Skeletal muscle cell (primary cell): Measurements from ENCODE around the gene DUOX1.

ENCODE experiments used
- DNase-seq: peaks from one replicate; pipeline ENCODE4 v3.0.0-alpha.2; 2010; ENCODE audit warnings: low read depth
- H3K4me3 ChIP-seq: 2 replicates; pipeline ENCODE4 v1.5.1; 2011; ENCODE audit warnings: low read depth, mild to moderate bottlenecking, control low read depth, low read length, moderate library complexity

Gene DUOX1

DNA sequence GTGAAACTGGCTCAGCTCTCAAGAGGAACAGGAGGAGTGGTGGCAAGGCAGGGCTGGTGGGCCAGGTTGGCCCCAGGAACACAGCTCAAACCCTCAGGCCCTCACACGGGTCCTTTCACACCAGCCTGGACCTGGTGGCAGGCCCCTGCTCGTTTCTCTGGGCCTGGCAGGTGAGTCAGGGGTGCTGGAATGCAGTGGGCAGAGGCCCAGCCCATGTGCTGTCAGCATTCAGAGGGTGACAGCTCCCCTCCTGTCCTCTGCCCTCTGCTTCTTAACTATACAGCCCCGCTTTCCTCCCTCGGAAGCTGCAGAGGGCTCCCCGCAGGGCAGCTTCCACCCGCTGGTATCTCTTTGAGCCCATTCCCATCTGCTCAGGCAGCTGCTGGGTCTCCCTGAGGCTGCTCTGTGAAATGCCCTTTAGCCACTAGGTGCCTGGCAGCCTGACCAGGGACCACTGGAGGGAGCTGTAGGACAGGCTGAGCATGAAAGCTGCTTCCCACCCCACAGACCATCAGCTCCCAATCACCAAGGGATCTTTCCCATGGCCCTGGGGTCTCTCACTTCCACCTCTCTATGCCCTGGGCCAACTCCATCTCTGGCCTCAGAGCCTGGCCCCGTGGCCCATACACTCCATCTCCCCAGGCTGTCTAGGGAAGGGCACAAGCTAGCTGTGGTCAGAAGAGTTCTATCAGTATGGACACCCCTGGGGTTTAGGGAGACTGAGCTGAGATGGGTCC lies 33.1 kb downstream of the DUOX1 start:
- H3K4me3 ChIP-seq, result no peak overlapping the region
- DNase-seq, result peak; percentile 54

DNA sequence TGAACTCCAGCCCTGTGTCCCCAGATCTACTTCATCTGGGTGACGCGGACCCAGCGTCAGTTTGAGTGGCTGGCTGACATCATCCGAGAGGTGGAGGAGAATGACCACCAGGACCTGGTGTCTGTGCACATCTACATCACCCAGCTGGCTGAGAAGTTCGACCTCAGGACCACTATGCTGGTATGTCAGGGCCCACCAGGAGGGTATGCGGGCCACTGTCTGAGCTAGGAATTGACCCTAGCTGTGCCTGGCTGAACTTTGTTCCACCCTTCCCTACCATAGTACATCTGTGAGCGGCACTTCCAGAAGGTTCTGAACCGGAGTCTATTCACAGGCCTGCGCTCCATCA lies 33.7 kb downstream of the DUOX1 start:
- no peak for DNase-seq
- H3K4me3 ChIP-seq, result no peak overlapping the region

DNA sequence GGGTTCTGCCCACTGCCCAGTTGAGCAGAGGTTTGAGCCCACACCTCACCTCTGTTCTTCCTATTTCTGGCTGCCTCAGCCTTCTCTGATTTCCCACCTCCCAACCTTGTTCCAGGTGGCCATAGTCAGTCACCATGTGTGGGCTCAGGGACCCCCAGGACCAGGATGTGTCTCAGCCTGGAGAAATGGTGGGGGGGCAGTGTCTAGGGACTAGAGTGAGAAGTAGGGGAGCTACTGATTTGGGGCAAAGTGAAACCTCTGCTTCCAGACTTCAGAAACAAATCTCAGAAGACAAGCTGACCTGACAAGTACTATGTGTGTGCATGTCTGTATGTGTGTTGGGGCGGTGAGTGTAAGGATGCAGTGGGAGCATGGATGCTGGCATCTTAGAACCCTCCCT lies 35.1 kb downstream of the DUOX1 start:
- DNase-seq, result no peak

DNA sequence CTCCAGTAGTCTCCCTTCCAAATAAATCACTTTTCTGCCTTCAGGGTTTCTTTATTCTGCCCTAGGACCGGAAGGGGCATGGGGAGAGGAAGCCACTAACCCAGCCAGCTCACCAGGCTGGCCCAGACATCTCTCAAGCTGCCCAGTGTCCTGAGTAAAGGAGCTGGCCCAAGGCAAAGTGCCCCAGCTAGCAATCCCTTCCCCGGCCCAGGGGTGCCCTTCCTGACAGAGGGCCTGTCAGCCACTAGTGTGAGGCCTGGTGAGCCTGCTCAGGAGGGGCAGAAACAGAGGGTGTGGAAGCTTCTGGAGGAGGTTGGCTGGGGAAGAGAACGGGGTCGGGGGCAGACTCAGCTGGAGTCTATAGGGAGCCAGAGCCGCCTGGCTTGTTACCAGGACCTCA lies 35.7 kb downstream of the DUOX1 start:
- DNase-seq, result no peak
- no peak overlapping the region for H3K4me3 ChIP-seq

More for the DNA sequence above, 35.1 kb downstream of the DUOX1 start:
- H3K4me3 ChIP-seq, result no peak overlapping the region

DNA sequence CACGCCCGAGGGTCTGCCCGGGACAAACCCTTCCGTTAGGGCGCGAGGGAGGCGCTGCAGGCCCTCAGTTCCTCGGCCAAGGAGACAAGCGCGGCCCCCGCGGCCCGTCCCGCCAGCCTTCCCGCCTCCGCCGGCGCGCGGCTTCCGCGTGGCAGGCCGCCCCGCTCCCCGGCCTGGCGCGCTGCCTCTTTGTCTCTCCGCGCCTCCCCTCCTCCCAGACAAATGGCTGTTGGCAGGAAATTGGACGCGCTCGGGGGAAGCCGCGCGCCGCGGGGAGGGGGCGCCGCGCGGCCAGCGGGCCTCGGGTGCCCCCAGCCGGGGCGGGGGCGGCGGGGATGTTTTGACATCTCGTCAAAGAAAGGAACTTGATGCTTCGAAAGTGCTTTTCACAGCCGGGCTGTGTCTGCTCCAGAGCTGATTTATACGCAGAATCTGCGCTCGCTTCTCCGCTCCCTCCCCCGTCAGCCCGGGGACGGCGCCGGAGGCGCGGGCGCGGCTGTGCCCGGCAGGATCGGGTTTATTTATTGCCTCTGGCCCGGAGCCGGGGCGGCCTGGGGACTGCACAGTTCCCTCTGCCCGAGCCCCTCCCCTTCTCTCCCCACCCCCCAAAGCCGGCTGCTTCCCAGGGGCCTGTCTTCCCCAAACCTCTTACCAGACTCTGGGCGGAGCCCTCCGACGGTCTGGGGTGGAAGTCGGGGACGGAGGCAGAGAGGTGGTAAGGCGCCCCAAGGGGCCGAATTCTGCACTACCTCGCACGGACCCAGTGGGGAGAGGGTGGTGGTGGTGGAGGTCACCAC lies 37.2 kb downstream of the DUOX1 start:
- H3K4me3 ChIP-seq, result peak overlapping the region; percentile 58
- peak; percentile 39 for DNase-seq

DNA sequence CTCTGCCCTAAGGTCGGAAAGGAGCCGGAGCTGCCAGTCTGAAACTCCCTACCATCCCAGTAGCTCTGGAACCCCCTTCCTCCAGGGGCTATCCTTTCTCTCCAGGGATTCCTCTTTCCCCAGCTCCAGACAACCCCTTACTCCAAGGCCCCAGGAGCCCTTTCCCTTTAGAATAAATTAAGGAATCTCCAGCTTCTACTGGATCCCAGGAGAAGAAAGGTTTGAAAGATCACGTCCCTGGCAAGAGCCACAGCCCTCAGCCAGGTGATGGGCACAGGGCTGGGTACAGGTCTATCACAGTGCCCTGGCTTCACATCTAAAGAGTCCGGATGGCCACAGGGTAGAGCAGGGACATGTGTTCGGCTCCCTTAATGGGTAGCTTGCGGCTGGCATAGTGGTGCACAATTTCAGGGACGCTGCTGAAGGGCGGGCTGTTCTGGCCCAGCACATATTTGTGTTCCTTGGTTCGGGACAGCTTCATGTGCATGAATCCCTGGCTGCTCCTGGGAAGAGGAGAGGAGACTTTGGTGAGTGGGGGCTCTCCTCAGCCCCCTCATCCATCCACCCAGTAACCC lies 37.9 kb downstream of the DUOX1 start:
- DNase-seq, result no peak
- peak overlapping the region; percentile 58 for H3K4me3 ChIP-seq

DNA sequence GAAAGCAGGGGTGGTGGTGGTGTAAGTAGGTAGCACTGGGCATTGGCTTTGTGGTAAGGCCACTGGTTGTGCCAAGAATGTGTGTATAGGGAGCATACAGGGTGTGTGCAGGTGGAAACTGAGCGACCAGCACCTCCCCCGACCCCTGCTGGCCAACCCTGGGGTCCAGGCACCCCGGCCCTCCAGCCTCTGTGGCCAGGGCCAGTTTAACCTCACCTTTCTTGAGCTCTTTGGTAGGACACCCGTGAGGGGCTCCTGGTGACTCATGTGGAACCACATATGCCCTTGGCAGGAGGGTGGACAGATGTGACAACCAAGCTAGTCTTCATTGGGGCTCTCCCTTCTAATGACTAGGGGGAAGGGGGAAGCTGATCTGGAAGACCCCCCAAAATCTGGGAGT lies 38.5 kb downstream of the DUOX1 start:
- DNase-seq, result no peak
- H3K4me3 ChIP-seq, result no peak overlapping the region

DNA sequence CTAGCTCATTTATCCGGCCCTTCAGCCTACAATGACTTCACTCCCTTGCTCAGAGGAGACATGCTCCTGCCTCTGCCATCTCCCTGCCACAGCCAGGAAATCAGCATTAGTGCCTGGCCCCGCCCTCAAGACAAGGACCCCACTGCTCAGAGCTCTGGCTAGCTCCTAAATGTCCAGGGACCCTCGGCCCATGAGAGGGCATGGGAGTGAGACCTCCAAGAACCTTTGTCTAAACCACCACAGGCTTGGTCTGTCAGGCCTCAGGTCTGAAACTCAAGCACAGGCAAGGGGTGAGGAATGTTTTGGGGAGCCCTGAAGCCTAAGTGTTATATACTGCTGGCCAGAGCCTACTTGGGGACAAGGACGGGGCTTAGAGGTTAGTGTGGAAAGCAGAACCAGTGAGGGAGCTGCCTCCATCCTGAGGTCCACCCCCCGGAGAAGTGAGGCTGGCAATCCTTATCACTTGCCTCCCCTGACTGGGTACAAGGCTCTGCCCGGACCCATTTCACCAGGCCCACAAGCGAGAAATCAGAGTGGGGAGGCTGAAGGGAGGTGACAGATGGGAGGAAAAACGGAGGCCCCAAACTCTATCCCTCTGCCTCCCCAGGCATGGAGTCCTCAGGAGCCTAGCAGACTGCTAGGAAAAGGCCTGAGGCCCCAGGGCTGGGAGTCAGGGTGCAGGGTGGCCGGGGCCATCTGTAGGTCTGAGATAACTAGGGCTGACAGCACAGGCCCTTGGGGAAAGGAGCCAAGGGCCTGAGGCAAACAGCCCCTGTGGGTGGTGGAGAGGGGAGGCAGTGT lies 39.2 kb downstream of the DUOX1 start:
- no peak overlapping the region for H3K4me3 ChIP-seq
- no peak for DNase-seq

DNA sequence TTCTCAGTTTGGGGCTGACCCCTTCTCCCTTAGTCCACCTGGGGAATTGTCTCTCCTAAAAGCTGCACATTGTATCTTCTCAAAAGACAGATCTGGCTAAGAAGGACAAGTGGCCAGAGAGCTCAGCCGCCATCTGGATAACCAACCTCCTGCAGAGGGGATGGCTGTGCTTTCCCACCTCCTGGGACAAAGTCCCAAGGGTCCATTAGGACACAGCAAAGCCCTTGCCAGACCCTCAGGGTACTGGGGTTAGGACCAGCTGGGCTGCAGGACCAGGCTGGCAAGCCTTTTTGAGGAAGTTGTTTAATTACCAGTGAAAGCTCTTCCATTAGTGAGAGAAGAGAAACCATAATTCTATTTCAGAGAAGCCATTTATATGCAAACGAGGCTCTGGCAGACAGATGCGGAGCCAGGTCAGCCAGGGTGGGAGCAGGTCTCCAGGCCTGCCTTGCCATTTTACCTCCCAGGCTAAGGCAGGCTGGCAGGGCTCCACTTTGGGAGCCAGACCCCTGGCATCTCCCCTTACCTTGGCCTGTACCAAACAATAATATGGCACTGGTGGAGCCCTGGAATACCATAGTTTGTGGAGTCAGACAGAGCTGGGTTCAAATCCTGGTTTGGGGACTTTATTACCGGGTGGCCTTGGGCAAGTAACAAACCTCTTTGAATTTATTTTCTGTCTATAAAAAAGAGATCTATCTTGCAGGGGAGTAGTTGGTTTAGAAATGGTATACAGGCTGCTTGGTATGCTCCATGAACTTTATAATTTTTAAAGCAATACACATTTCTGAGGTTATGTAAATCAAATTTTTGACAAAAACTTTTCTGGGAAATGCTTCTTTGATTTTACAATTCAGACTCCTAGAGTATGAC lies 40.0 kb downstream of the DUOX1 start:
- DNase-seq, result no peak
- no peak overlapping the region for H3K4me3 ChIP-seq

DNA sequence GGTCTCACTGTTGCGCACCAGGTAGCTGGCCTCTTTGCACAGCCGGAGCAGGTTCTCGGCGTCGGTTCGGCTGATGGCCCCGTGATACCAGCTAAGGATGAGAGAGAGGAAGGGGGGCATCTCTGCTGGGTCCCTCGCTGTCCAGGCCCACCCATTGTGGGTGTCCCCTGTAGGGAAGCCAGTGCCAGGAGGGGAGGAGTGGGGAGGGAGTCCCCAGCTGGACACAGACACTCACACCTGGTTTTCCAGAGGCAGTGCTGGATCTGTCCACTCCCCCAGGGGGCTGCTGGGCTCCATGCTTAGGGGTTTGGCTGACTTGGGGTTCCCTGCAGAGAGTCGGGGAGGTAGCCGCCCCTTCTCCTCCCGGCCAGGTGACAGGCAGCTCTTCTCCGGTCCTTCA lies 42.1 kb downstream of the DUOX1 start:
- H3K4me3 ChIP-seq, result no peak overlapping the region
- no peak for DNase-seq

DNA sequence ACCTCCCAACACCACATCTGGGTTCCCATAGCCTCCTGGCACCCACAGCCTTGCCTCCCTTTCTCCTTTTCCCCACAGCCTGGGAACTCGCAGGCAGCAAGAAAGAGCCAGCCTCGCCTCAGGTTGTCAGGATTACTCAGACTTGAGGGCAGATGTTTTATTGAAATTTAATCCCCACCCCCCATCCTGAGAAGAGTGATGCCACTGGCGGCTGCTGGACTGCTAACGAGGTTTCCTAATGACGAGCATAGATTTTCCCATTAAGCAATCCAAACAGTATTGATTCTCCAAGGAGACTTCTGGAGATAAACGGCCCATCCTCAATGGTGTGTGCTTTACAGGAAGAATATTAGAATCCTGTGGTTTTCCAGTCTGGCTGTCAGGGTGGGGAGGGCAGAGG lies 44.3 kb downstream of the DUOX1 start:
- no peak overlapping the region for H3K4me3 ChIP-seq
- no peak for DNase-seq

DNA sequence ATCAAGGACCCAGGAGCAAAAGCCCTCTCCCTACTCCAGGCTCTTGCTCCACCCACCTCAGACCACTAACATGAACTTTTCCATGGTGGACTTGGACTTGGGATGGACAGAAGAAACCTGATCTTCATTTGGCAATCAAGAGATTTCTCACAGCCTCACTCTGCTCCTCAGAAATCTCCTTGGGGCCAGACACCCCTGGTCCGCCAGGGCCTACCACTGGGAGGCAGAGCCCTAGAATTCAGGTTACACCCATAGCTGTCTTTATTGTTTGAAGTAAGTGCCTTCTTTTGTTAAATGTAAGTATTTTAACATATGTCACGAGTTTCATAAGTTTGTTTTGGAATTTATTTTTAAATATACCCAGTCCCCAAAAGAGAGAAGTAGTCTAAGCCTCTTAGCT lies 44.8 kb downstream of the DUOX1 start:
- no peak overlapping the region for H3K4me3 ChIP-seq
- DNase-seq, result no peak

DNA sequence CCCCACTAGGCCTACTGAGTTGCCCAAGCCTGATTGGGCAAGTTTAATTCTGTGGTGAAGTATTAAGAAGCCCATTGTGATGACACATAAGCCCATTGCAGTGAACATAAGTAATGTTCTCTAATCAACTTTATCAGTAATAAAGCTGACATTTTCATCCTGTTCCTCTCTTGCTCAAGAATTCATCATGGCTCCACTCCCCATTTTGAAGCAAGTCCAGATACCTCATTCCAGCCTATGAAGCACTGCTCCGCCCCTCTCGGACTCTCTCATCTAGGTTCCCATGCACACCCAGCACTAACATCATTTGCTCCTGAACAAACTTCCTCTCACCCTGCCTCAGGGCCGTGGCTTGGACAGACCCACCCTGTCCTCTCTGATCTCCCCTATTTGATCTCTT lies 47.5 kb downstream of the DUOX1 start:
- H3K4me3 ChIP-seq, result no peak overlapping the region
- no peak for DNase-seq

DNA sequence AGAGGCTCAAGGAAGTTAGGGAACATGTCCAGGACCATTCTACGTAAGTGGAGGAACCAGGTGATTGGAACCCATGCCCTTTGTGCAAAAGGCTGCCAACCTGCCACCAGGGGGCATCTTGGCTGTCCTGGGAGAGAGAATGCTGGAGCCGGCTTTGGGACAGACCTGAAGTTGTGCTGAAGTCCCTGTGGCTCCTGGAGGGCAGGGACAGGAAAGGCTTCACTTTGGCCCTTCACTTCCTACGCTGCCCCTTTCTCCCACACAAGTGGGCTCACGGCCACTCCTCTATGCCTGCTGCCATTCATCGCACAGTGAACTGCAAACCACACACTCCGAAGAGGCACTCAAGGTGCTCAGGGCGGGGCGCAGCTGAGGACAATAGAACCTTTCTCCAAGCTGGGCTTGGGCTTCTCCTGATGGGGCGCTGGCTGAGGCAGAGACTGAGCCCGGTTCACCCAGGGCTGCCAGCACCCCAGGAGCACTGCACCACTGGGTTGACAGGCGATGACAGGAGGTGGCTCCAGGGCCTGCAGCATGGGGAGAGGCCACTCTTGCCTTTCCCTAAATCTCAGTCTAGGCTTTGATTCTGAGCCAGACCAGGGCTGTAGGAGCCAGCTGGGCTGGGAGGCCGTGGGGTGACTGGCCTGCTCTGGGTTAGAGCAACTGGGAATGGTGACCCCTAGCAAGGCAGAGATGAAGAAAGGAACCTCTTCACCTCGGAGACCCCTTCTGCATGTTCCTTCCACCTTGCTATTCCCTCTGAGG lies 49.6 kb downstream of the DUOX1 start:
- H3K4me3 ChIP-seq, result no peak overlapping the region
- DNase-seq, result no peak

DNA sequence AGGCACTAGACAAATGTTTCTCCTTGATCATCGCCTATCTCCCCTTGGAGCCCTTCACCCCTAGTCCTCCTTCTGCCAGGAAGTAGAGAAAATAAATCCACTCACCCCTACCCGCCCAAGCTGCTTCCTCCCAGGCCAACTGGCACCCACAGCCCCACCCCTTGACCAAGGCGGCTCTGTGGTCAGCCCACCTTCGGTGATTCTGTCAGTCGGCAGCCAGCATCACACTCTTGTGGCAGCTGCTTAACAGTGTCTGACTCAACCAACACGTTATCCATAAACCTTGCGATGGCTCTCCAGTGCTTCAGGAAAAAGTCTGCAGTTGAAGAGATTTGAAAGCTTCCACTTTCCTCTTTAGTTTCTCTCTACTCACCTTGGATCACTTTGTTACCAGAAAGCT lies 50.4 kb downstream of the DUOX1 start:
- no peak overlapping the region for H3K4me3 ChIP-seq
- DNase-seq, result no peak

DNA sequence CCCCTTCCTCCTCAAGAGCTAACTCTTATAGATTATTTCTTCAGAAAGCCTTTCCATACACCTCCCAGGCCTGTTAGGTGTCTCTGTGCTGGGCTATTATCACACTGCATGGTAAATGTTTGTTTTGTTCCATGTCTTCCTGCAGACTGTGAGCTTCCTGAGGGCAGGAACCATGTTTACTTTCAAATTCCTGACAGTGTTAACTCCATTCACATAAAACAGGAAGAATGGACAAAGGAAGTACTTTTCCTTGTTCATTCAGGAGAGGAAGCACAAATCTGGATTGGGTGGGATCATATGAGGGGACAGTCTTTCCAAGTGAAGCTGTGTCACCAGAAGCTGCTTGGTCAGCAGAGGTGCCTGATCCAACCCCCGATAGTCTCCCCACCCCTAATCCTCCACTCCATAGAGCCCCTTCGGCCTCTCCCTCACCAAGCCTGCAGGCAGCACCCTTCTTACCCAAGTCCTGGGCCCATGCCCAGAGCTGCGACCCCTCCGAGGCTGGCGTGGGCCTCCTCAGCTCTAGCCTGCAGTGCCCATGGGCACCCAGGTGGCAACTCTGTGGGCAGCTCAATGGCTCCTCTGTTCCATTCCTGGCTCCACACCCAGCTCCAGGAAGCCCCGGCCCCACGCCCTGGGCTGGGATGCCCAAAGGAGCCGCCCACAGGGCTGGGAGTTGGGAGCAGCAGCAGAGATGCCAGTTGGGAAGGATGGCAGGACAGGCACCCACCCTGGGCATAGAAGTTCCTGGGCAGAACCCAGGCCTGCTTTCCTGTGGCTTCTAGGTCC lies 51.0 kb downstream of the DUOX1 start:
- no peak overlapping the region for H3K4me3 ChIP-seq
- no peak for DNase-seq

DNA sequence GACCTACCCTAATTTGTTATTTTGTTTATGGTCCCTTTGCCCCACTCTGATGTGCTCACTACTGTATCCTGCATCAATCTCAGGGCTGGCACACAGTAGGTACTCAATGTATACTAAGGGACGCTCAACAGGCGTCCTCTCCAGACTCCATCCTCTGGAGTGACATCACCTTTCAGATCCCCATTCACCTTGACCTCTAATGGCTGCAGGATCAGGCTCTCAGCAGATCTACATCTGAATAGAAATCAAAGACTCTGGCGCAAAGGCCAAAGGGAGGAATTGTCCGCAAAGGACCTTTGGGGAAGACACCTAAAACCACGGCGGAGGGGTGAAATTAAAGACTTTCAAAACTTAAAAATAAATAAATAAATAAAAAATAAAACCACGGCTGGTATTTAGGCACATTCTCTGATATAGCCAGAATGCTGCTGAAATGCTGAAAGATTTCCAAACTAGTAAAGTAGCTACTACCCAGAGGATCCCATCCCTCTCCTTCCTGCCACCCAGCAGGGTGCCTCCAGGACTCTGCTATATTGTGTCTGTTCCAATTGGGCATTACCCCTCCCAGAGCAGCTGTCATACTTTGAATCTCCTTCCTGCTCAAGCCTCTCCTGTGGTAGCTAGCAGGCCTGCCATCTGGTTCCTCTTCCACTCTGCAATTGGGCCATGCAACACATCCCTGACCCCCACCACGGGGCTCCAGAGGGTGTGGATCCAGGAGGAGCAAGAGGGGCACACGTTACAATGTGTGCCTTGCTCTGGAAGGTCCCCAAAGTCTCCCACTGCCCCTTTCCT lies 51.9 kb downstream of the DUOX1 start:
- H3K4me3 ChIP-seq, result no peak overlapping the region
- DNase-seq, result no peak
